HG02571 (cell line): ENCODE data around the gene TGOLN2.

Experiments
- ATAC-seq: cut with Tn5 transposase; IDR thresholded peaks from one replicate; pipeline ENCODE4 v1.9.1; 2021; ENCODE audit warnings: mild to moderate bottlenecking, moderate library complexity; ENCODE audit not compliant: unreplicated experiment

TGOLN2 gene

GRCh38 chr2:85309699-85310321 lies 18.0 kb downstream of the TGOLN2 start:
- no peak for ATAC-seq

- no peak for ATAC-seq
These were observed 18.8 kb downstream of the TGOLN2 start for GRCh38 chr2:85308896-85309555.

DNA sequence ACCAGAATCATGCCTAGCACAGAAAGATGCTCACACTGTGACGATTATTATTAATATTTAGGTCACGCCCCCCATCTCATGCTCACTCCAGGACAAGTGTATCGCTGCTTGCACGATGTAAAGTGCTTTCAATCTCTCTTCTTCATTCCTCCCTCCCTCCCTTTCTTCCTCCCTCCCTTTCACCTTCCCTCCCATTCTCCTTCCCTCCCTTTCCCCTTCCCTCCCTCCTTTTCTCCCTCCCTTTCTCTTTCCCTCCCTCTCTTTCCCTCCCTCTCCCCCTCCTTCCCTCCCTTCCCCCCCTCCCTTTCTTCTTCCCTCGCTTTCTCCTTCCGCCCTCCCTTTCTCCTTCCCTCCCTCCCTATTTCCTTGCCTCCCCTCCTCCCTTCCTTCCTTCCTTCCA lies 19.6 kb downstream of the TGOLN2 start:
- ATAC-seq: no peak

GRCh38 chr2:85307527-85307897 lies 20.3 kb downstream of the TGOLN2 start:
- no peak for ATAC-seq

GRCh38 chr2:85303780-85304531 lies 23.8 kb downstream of the TGOLN2 start:
- no peak for ATAC-seq

GRCh38 chr2:85302121-85302520 lies 25.7 kb downstream of the TGOLN2 start:
- ATAC-seq: no peak

DNA sequence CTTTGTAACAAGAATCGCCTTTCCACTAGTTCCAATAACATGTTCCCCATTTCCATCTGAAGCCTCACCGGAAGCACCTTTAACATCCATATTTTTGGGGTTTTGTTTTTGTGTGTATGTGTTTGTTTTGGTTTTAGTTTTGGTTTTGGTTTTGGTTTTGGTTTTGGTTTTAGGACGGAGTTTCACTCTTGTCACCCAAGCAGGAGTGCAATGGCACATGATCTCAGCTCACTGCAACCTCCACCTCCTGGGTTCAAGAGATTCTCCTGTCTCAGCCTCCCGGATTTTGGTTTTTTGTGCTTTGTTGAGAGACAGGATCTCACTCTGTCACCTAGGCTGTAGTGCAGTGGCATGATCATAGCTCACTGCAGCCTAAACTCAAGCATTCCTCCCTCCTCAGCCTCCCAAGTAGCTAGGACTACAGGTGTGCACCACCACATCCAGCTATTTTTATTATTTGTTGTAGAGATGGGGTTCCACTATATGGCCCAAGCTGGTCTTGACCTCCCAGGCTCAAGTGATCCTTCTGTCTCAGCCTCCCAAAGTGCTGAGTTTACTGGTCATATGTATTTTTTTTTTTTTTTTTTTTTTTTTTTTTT lies 36.3 kb downstream of the TGOLN2 start:
- ATAC-seq: no peak

- ATAC-seq: no peak
These were observed 39.5 kb downstream of the TGOLN2 start for GRCh38 chr2:85288244-85288725.

DNA sequence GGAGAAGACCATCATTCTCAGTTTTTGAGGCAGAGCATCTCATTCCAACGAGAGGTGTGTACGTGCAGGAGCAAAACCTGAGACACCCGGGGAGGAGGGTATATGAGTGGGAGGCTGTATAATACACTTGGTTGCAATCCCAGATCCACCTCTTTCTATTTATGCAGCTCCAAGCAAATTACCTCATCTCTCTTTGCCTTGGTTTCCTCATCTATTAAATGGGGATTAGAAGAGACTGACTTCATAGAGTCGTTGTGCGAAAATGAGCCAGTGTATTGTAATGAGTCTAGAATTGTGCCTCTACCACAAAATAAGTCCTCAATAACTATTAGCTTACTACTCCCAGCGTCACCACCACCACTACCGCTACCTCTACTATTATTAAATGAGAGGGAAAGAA lies 40.1 kb downstream of the TGOLN2 start:
- ATAC-seq: no peak

DNA sequence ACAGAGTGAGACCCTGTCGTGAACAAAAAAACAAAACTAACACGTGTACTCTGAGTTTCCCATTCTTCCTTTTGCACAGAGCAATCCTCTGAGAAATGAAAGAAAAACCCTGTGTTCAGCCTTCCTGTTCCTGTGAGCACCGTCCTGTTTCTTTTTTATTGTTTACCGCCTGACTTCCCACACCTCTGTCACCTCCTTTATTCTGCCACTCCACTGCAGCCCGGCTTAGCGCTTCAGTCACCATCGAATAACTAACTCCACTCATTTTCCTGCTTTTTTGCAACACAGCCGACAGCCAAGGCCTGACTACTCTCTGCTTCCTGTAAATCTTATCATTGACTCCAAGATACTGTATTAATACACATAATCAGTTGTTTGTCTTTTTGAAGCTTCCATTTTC lies 40.9 kb downstream of the TGOLN2 start:
- ATAC-seq: no peak

GRCh38 chr2:85283641-85284040 lies 44.1 kb downstream of the TGOLN2 start:
- ATAC-seq: no peak

DNA sequence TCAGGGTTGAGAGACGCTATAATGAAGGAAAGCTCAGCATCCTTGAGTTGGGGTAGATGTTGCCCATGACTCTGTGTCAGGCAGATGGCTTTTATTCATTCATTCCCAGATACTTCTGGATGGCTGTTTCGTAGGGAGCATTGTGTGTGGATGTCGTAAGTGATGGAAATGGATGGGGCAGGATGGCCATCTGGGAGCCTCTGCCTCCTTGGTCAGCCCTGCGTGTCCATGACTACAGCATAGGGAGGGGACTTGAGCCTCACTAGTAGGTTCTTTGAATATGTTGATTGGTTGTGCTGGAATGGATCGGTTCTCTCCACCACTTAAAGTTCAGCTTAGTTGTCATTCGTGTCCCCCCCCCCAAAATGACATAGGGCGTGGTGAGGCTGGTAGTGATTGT lies 44.9 kb downstream of the TGOLN2 start:
- no peak for ATAC-seq

- no peak for ATAC-seq
These were observed 46.2 kb downstream of the TGOLN2 start for GRCh38 chr2:85281553-85281952.

DNA sequence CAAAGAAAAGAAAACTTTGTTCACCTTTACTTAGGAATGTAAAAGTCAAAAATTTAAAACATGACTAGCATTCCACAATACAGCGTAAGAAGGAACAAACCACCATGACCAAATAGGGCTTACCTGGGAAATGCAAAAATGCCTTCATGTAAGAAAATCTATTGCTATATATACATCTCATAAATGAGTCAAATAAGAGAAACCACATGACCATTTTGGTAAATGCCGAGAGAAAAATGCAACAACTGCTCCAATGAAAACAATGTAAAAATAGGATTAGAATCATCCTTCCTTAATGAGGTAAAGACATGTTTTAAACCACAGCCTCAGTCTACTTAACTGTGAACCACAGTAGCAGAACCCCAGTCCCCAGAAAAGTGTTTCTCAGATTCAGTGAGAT lies 49.4 kb downstream of the TGOLN2 start:
- ATAC-seq: no peak

GRCh38 chr2:85277416-85278158 lies 50.2 kb downstream of the TGOLN2 start:
- no peak for ATAC-seq

- ATAC-seq: no peak
These were observed 51.1 kb downstream of the TGOLN2 start for GRCh38 chr2:85276571-85277118.

- ATAC-seq: no peak
These were observed 51.7 kb downstream of the TGOLN2 start for GRCh38 chr2:85275984-85276540.

GRCh38 chr2:85273738-85274731 lies 53.8 kb downstream of the TGOLN2 start:
- no peak for ATAC-seq

GRCh38 chr2:85272357-85272756 lies 55.4 kb downstream of the TGOLN2 start:
- no peak for ATAC-seq
